Measurements from ENCODE around the gene DGKB.

DNA sequence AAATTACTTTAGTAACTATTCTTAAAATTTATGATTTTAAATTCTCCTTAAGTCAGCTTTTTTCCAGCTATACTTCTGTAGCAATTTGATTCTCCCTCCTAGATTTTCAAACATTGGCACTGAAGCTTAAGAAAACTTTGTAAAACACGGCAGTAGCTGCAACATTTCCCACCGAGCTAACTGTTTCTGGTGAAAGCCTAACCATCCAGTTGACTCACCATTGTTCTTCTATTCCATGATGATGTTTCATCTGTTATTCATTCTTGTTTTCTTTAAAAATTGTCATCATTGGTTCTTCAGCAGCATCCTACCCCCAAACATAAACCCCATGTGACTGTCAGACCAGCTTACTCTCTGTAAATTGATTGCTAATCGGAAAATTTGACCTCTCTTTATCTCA, 312.3 kb downstream of the DGKB start:
- TF ChIP-seq, protein P1, sequence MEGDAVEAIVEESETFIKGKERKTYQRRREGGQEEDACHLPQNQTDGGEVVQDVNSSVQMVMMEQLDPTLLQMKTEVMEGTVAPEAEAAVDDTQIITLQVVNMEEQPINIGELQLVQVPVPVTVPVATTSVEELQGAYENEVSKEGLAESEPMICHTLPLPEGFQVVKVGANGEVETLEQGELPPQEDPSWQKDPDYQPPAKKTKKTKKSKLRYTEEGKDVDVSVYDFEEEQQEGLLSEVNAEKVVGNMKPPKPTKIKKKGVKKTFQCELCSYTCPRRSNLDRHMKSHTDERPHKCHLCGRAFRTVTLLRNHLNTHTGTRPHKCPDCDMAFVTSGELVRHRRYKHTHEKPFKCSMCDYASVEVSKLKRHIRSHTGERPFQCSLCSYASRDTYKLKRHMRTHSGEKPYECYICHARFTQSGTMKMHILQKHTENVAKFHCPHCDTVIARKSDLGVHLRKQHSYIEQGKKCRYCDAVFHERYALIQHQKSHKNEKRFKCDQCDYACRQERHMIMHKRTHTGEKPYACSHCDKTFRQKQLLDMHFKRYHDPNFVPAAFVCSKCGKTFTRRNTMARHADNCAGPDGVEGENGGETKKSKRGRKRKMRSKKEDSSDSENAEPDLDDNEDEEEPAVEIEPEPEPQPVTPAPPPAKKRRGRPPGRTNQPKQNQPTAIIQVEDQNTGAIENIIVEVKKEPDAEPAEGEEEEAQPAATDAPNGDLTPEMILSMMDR (IDR thresholded peaks at IDR 0.05 in 4 of 5, conservative IDR thresholded peaks at IDR 0.05 in 1 of 5) = no peak
- no peak for TF ChIP-seq POLR2A (IDR thresholded peaks at IDR 0.05)
